HL-60 (cell line): ENCODE measurements around the gene TASP1.
"Not testable (repeated sequence)": the region's sequence is repeated elsewhere in the genome, so short reads cannot be mapped to it uniquely, and the experiment has no call there.

ENCODE experiments used
- CTCF ChIP-seq: IDR thresholded peaks from one replicate; pipeline ENCODE4 v1.5.1; 2011; ENCODE audit warnings: low read length, control low read depth, inconsistent platforms; ENCODE audit not compliant: insufficient read depth
- GABPA ChIP-seq: IDR thresholded peaks from 2 replicates; pipeline ENCODE4 v1.6.1; 2012; ENCODE audit warnings: low read depth
- POLR2AphosphoS5 ChIP-seq: IDR thresholded peaks from 2 replicates; pipeline ENCODE4 v1.6.1; 2012; ENCODE audit warnings: low read depth
- REST ChIP-seq: IDR thresholded peaks from 2 replicates; pipeline ENCODE4 v1.6.1; 2012; ENCODE audit warnings: low read depth; ENCODE audit not compliant: insufficient replicate concordance
- SPI1 ChIP-seq: IDR thresholded peaks from 2 replicates; pipeline ENCODE4 v1.6.1; 2012; ENCODE audit warnings: low read depth, mild to moderate bottlenecking, borderline replicate concordance

- not testable (repeated sequence) for TF ChIP-seq CTCF, REST, POLR2AphosphoS5, GABPA, SPI1
These were observed 155.3 kb downstream of the TASP1 start for GRCh38 chr20:13483472-13483871.
